CD4-positive, alpha-beta T cell treated with Interleukin-6 for 4 hours (primary cell): ENCODE results near the gene PAX3.
"Not testable (repeated sequence)": the region's sequence is repeated elsewhere in the genome, so short reads cannot be mapped to it uniquely, and the experiment has no call there.

ENCODE experiments used
- DNase-seq: peaks from one replicate; pipeline ENCODE4 v3.0.0-alpha.2; 2020; ENCODE audit warnings: mixed read lengths

The PAX3 gene

GRCh38 chr2:222205136-222205535, 93.7 kb downstream of the PAX3 start:
- no peak for DNase-seq

DNA sequence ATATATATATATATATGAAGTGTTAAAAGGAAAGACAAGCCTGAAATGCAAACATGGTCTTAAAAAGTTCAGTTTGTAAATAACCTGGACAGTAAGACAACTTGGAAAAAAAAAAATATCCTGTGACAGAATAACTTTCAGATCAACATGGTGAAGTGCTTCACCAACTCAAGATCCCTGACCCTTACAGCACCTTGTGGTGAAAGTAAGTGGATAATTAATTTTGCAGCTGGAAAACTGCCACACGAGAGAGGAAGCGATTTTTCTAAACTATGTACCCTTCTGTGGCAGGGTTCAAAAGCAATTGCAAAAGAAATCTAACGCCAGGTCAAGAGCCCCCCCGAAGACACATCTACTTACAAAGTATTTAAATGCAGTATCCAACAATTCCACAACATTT, 95.8 kb downstream of the PAX3 start:
- no peak for DNase-seq

DNA sequence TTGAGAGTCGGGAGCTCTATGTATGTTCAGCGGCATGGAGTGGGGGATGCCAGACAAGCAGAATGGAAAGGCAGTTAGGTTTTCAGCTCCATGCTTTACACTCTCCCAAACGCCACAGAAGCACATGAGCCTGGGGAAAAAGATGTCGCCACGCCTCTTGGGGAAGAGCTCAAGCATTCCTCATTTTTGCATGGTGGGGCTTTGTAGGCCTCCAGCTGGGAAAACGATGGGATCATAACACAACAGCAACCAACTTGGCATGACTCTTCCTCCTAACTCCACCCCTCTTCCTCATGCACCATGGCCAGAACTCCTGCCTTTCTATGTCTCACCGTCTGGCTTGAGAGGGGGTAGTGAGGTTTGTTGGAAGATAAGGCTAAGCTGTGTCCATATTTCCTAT, 102.6 kb downstream of the PAX3 start:
- no peak for DNase-seq

GRCh38 chr2:222194669-222195068, 104.1 kb downstream of the PAX3 start:
- DNase-seq = no peak

DNA sequence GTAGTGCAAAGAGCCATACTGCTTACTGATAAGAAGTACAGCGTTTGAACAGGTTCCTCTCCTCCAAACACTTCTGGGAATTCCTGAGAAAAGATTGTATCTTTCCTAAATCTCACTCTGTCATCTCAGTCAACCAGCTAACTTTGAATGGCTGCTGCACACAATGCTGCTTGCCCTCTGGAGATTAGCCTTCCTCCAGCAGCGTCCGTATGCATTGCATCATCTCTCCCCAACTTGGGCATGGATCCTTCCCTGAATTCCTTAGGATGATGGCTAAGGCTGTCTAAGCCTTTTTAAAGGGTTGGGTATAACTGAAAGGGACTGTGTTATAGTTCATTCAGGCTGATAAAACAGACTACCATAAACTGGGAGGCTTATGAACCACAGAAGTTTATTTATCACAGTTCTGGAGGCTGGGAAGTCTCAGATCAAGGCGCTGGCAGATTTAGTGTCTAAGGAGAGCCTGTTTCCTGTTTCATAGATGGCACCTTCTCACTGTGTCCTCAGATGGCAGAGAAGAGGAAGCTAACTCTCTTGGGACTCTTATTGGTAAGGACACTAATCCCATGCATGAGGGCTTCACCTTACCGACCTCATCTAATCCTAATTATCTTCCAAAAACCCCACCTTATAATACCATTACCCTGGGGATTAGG, 105.3 kb downstream of the PAX3 start:
- DNase-seq = no peak

- DNase-seq = no peak
Measured at GRCh38 chr2:222180619-222181018, 118.2 kb downstream of the PAX3 start.

DNA sequence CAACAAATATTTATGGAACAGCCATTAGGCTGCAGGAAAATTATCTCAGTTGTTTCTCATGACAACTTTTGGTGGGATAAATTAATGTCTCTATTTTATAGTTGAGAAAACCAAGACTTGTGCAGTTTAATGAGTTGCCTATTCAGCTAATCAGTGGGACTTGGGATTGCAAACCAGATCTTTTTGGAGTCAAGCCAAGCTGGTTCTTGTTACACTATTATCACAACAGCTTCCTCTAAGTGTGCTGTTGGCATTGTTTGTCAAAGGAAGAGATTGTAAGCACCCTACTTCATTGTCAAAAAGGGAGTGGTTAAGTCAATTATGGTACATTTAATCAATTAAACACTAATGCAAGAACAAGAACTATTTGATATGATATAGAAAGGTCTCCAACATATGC, 119.2 kb downstream of the PAX3 start:
- DNase-seq = no peak

DNA sequence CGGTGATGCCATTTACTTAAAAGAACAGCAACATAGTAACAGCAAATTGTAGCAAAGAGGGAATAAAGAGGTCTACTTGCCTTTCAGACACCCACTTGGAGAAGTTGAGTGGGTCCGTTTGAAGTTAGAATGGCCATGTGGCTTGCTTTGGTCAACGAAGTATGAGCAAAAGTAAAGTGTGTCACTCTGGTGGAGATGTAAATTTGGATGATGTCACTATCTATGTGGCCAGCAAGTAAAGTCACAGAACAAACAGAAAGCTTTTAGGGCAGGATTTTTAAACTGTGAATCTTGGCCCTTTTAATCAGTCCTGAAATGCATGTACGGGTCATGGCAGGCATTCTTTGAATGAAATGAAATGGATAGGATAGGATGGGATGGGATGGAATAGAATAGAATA, 120.3 kb downstream of the PAX3 start:
- DNase-seq = no peak

DNA sequence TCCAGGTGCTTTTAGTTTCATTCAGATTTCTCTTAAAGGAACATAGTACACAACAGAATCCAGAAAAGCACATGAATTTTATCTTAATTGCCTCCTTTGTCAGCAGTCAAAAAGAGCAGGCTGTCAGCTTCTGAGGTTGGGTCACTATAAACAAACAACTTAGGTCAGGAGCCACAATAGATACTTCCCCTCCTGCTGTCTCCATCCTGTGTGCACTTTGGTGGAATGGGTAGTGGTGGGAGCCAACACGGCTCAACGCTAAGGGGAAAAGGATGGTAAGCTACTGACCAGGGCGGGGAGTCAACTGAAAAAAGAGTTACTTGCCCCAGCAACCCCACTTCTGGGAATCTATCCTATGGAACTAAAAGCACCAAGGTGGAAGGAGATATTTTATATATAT, 121.9 kb downstream of the PAX3 start:
- DNase-seq = no peak

DNA sequence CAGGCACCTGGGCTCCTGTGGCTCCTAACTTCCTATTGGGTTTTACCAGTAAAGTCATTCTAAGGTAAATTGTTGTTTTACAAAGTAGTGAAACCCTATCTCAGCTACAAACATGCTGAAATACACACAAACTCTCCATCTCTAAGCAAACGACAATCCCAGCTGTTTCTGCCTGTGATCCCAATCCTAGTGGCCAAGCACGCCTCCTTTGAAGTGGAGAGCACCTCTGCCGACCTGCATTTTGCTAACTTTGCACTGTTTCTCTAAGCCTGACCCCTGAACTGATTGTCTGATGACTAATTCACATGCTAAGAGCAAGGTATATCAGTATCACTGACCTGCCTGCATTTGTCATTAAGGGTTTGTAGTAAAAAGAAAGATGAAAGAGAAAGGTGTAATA, 124.3 kb downstream of the PAX3 start:
- no peak for DNase-seq

DNA sequence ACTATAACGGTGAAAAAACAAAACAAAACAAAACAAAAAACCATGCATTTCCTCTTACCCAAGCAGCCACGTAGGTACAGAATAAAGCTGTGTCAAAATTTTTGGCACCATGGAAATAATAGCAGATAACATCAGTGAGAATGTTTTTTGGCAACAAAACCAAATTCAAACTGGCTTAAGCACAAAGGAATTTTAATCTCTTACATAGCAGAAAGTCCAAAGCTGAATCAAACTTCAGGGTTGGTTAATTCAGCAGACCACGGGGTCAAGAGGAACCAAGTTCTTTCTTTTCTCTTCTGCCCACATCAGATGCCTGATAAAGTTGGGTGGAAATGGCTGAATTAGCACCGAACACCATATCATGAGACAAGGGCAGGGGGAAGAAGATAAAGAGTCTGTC, 129.5 kb downstream of the PAX3 start:
- no peak for DNase-seq

GRCh38 chr2:222167762-222168161, 131.0 kb downstream of the PAX3 start:
- no peak for DNase-seq

GRCh38 chr2:222160944-222161343, 137.9 kb downstream of the PAX3 start:
- DNase-seq = no peak

DNA sequence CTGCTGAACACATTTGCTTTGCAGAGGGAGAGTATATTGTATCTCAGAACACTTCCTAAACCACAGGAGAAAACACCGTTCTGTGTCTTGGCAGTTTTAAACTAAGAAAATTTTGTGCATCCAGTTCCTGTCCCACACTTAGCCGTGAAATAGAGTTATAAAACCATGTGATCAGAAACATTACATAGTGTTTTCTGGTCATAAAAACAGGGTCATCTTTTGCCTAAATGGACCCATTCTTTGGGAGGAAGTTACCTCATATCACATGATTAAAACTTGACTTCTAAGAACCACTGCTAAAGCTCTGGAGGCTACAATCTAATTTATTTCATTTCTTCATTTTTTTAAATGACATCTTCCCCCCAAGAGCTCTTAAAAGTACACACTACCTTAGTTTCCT, 138.7 kb downstream of the PAX3 start:
- no peak for DNase-seq

DNA sequence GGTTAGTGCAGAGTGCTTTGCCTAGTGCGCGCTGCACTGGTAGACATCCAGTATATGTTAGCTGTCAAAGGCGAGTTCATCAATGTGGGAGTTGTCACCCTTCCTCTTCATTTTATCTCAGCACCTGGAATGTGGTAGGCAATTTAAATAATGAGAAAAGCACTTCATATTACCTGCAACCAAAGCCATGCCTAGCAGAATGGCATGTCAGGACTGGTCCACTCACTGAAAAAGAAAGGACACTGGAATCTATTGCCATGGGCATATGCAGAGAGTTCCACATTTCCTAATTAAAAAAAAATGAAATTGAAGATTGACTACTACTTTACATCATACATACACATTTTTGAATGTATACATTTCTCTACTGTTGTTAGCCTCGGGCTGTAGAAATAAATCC, 139.6 kb downstream of the PAX3 start:
- DNase-seq = no peak

DNA sequence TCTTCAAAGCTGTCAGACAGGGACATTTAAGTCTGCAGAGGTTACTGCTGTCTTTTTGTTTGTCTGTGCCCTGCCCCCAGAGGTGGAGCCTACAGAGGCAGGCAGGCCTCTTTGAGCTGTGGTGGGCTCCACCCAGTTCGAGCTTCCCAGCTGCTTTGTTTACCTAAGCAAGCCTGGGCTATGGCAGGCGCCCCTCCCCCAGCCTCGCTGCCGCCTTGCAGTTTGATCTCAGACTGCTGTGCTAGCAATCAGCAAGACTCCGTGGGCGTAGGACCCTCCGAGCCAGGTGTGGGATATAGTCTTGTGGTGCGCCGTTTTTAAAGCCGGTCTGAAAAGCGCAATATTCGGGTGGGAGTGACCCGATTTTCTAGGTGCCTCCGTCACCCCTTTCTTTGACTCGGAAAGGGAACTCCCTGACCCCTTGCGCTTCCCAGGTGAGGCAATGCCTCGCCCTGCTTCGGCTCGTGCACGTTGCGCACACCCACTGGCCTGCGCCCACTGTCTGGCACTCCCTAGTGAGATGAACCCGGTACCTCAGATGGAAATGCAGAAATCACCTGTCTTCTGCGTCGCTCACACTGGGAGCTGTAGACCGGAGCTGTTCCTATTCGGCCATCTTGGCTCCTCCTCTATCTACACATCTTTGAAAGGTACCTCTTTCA, 143.7 kb downstream of the PAX3 start:
- not testable (repeated sequence) for DNase-seq
